ENCODE data around the gene SEC16A. TPM values are rescaled to one million over a fixed set of nuclear protein-coding genes. Genes with fewer than 3 reads are reported as not detected.

The SEC16A gene
- total RNA-seq, 1 donor from 2014 or later, result 79.2 TPM

GRCh38 chr9:136474974-136475865 is 7.6 kb downstream of the SEC16A start:
- Mint-ChIP-seq H3K9me3 (no peaks in the 10 kb centered on the region), H3K4me1 (peaks cover 8% of the 10 kb centered on the region), H3K27ac (no peak overlapping the region), H3K4me3 (no peak overlapping the region), H3K27me3 (no peaks in the 10 kb centered on the region), H3K36me3 (ENCODE audit: low read depth) (peaks cover 45% of the 10 kb centered on the region)
- no peak for DNase-seq
- intact Hi-C loops (cut with micrococcal nuclease), result no loop called here

GRCh38 chr9:136474021-136474640 is 8.7 kb downstream of the SEC16A start:
- Mint-ChIP-seq H3K36me3 (ENCODE audit: low read depth) (peaks cover 49% of the 10 kb centered on the region), H3K27ac (no peak overlapping the region), H3K27me3 (no peaks in the 10 kb centered on the region), H3K4me1 (peaks cover 5% of the 10 kb centered on the region), H3K9me3 (no peaks in the 10 kb centered on the region), H3K4me3 (no peak overlapping the region)
- intact Hi-C loops (cut with micrococcal nuclease), result no loop called here
- DNase-seq, result no peak

GRCh38 chr9:136473354-136473721 is 9.5 kb downstream of the SEC16A start:
- no peak for DNase-seq
- no peaks in the 10 kb centered on the region for H3K27me3 Mint-ChIP-seq
- intact Hi-C loops (cut with micrococcal nuclease), result no loop called here
- H3K4me3 Mint-ChIP-seq, result no peak overlapping the region
- no peaks in the 10 kb centered on the region for H3K9me3 Mint-ChIP-seq
- H3K4me1 Mint-ChIP-seq, result peaks cover 3% of the 10 kb centered on the region
- H3K36me3 Mint-ChIP-seq (ENCODE audit: low read depth), result peaks cover 45% of the 10 kb centered on the region
- no peak overlapping the region for H3K27ac Mint-ChIP-seq

GRCh38 chr9:136472640-136473353 is 10.0 kb downstream of the SEC16A start:
- Mint-ChIP-seq H3K27ac (no peak overlapping the region), H3K36me3 (ENCODE audit: low read depth) (peaks cover 45% of the 10 kb centered on the region), H3K4me3 (no peak overlapping the region), H3K9me3 (no peaks in the 10 kb centered on the region), H3K27me3 (no peaks in the 10 kb centered on the region), H3K4me1 (peaks cover 3% of the 10 kb centered on the region)
- DNase-seq, result no peak
- intact Hi-C loops (cut with micrococcal nuclease), result no loop called here

GRCh38 chr9:136471802-136472487 is 10.9 kb downstream of the SEC16A start:
- Mint-ChIP-seq H3K9me3 (no peaks in the 10 kb centered on the region), H3K27me3 (no peaks in the 10 kb centered on the region), H3K4me3 (no peak overlapping the region), H3K4me1 (peaks cover 3% of the 10 kb centered on the region), H3K27ac (no peak overlapping the region), H3K36me3 (ENCODE audit: low read depth) (peaks cover 40% of the 10 kb centered on the region)
- DNase-seq, result no peak
- intact Hi-C loops (cut with micrococcal nuclease), result no loop called here

- H3K4me1 Mint-ChIP-seq, result peaks cover 3% of the 10 kb centered on the region
- no peak overlapping the region for H3K4me3 Mint-ChIP-seq
Measured at GRCh38 chr9:136470792-136471469, 11.9 kb downstream of the SEC16A start.

GRCh38 chr9:136470356-136470755 is 12.5 kb downstream of the SEC16A start:
- Mint-ChIP-seq H3K4me3 (no peak overlapping the region), H3K4me1 (peaks cover 3% of the 10 kb centered on the region), H3K9me3 (no peaks in the 10 kb centered on the region), H3K27me3 (no peaks in the 10 kb centered on the region), H3K27ac (no peak overlapping the region), H3K36me3 (ENCODE audit: low read depth) (peaks cover 44% of the 10 kb centered on the region)
- intact Hi-C loops (cut with micrococcal nuclease), result no loop called here
- DNase-seq, result no peak

More at GRCh38 chr9:136470792-136471469, 11.9 kb downstream of the SEC16A start:
- H3K27ac Mint-ChIP-seq, result no peak overlapping the region
- peaks cover 46% of the 10 kb centered on the region for H3K36me3 Mint-ChIP-seq (ENCODE audit: low read depth)
- no peak for DNase-seq
- no peaks in the 10 kb centered on the region for H3K27me3 Mint-ChIP-seq
- H3K9me3 Mint-ChIP-seq, result no peaks in the 10 kb centered on the region
- intact Hi-C loops (cut with micrococcal nuclease), result no loop called here

GRCh38 chr9:136467766-136468165 is 15.1 kb downstream of the SEC16A start:
- no peak for DNase-seq
- no peaks in the 10 kb centered on the region for H3K27me3 Mint-ChIP-seq
- peaks cover 59% of the 10 kb centered on the region for H3K36me3 Mint-ChIP-seq (ENCODE audit: low read depth)
- intact Hi-C loops (cut with micrococcal nuclease), result no loop called here
- no peaks in the 10 kb centered on the region for H3K4me1 Mint-ChIP-seq
- H3K27ac Mint-ChIP-seq, result no peak overlapping the region
- H3K9me3 Mint-ChIP-seq, result no peaks in the 10 kb centered on the region
- H3K4me3 Mint-ChIP-seq, result no peak overlapping the region

- Mint-ChIP-seq H3K27ac (no peak overlapping the region), H3K36me3 (ENCODE audit: low read depth) (peaks cover 64% of the 10 kb centered on the region), H3K4me3 (no peak overlapping the region), H3K27me3 (no peaks in the 10 kb centered on the region), H3K4me1 (no peaks in the 10 kb centered on the region), H3K9me3 (no peaks in the 10 kb centered on the region)
- DNase-seq, result no peak
- intact Hi-C loops (cut with micrococcal nuclease), result no loop called here
Measured at GRCh38 chr9:136466155-136466541, 16.7 kb downstream of the SEC16A start.

GRCh38 chr9:136465500-136466154 is 17.2 kb downstream of the SEC16A start:
- no peak for DNase-seq
- Mint-ChIP-seq H3K27ac (no peak overlapping the region), H3K9me3 (no peaks in the 10 kb centered on the region), H3K4me3 (no peak overlapping the region), H3K27me3 (no peaks in the 10 kb centered on the region), H3K36me3 (ENCODE audit: low read depth) (peaks cover 68% of the 10 kb centered on the region), H3K4me1 (no peaks in the 10 kb centered on the region)
- intact Hi-C loops (cut with micrococcal nuclease), result no loop called here

GRCh38 chr9:136464241-136464640 is 18.6 kb downstream of the SEC16A start:
- intact Hi-C loops (cut with micrococcal nuclease), result no loop called here
- Mint-ChIP-seq H3K4me3 (no peak overlapping the region), H3K27me3 (no peaks in the 10 kb centered on the region), H3K4me1 (no peaks in the 10 kb centered on the region), H3K27ac (no peak overlapping the region), H3K9me3 (no peaks in the 10 kb centered on the region), H3K36me3 (ENCODE audit: low read depth) (peaks cover 66% of the 10 kb centered on the region)
- no peak for DNase-seq

GRCh38 chr9:136463578-136463977 is 19.3 kb downstream of the SEC16A start:
- Mint-ChIP-seq H3K36me3 (ENCODE audit: low read depth) (peaks cover 68% of the 10 kb centered on the region), H3K27me3 (no peaks in the 10 kb centered on the region), H3K27ac (no peak overlapping the region), H3K4me3 (no peak overlapping the region), H3K9me3 (no peaks in the 10 kb centered on the region), H3K4me1 (no peaks in the 10 kb centered on the region)
- intact Hi-C loops (cut with micrococcal nuclease), result no loop called here
- DNase-seq, result no peak

GRCh38 chr9:136462664-136463063 is 20.2 kb downstream of the SEC16A start:
- Mint-ChIP-seq H3K27ac (no peak overlapping the region), H3K9me3 (no peaks in the 10 kb centered on the region), H3K4me3 (no peak overlapping the region), H3K27me3 (no peaks in the 10 kb centered on the region), H3K36me3 (ENCODE audit: low read depth) (peaks cover 70% of the 10 kb centered on the region), H3K4me1 (no peaks in the 10 kb centered on the region)
- intact Hi-C loops (cut with micrococcal nuclease), result no loop called here
- no peak for DNase-seq
